Kidney (tissue), 14 donors: ENCODE measurements around the gene PAQR8. TPM values are rescaled to one million over a fixed set of nuclear protein-coding genes. Genes with fewer than 3 reads are reported as not detected.

ENCODE experiments used
- DNase-seq, 5 donors: peaks; one replicate each; pipeline ENCODE4 v3.0.0-alpha.2; 2013 to 2020
- FAIRE-seq: peaks from 2 replicates; lab custom pipeline; 2012; peaks lifted over from hg19 to GRCh38; lab: Jason Lieb, UNC
- H3K27ac ChIP-seq, 2 donors: one replicate each; pipeline ENCODE4 v1.7.0; 2013; ENCODE audit warnings: low read depth in 2 of 2, low read length in 2 of 2, inconsistent platforms in 1 of 2
- H3K27me3 ChIP-seq: one replicate; pipeline ENCODE4 v1.7.1; 2013; ENCODE audit warnings: low read length, inconsistent platforms; ENCODE audit not compliant: control insufficient read depth, insufficient read depth
- H3K36me3 ChIP-seq, 3 donors: one replicate each; pipeline versions ENCODE4 v1.7.0 to v1.7.1; 2013; ENCODE audit warnings: low read length in 3 of 3, control low read depth in 1 of 3, inconsistent platforms in 1 of 3; ENCODE audit not compliant: insufficient read depth in 3 of 3, control insufficient read depth in 2 of 3
- H3K4me1 ChIP-seq, 3 donors: one replicate each; pipeline versions ENCODE4 v1.7.0 to v1.7.1; 2013; ENCODE audit warnings: low read length in 3 of 3, inconsistent platforms in 1 of 3, low read depth in 1 of 3; ENCODE audit not compliant: control insufficient read depth in 2 of 3, insufficient read depth in 2 of 3
- H3K4me3 ChIP-seq, 3 donors: one replicate each; pipeline versions ENCODE4 v1.7.0 to v1.8.1; 2013; ENCODE audit warnings: low read length in 3 of 3, control low read depth in 1 of 3, inconsistent platforms in 1 of 3
- H3K9ac ChIP-seq, 3 donors: one replicate each; pipeline versions ENCODE4 v1.7.0 to v1.7.1; 2013; ENCODE audit warnings: low read length in 3 of 3, control low read depth in 1 of 3, inconsistent platforms in 1 of 3
- H3K9me3 ChIP-seq, 3 donors: one replicate each; pipeline versions ENCODE4 v1.7.0 to v1.7.1; 2013; ENCODE audit warnings: low read length in 3 of 3, control low read depth in 1 of 3, inconsistent platforms in 1 of 3; ENCODE audit not compliant: control insufficient read depth in 2 of 3, insufficient read depth in 1 of 3
- intact Hi-C: fragments of 100-400 bp; cut with DNase I; formaldehyde crosslinking; loops from one replicate; pipeline ENCODE4 v1.11.1; 2022
- polyA plus RNA-seq: library from polyadenylated mRNA; stranded (reverse); fragments of 350-450 nt; fragmentation: Illumina TruSeq; extraction: RNeasy Lipid Tissue Mini Kit (QIAGEN cat#74804); gene quantifications from one replicate; pipeline ENCODE4 v1.2.3, GENCODE V29; 2014; ENCODE audit warnings: low read depth, low replicate concordance; ENCODE audit not compliant: insufficient read depth
- total RNA-seq: library from RNA; stranded (reverse); fragmentation: NEBNext Ultra II Directional; extraction: Animal tissue kit (Norgen Biotek cat#: 25700); gene quantifications from one replicate; pipeline ENCODE4 v1.2.1, GENCODE V29; 2021
- TF ChIP-seq, protein P1 (sequence below): IDR thresholded peaks from 3 replicates; pipeline ENCODE4 v1.5.1; 2012; ENCODE audit warnings: mild to moderate bottlenecking, moderate library complexity, borderline replicate concordance; ENCODE audit not compliant: insufficient read depth; ENCODE audit errors: extremely low read depth
- donor health status: control.
- donor health status: control.
- donor health status: control.
- donor health status: control.
- donor health status: control.
- donor health status: DM: yes; HTN: yes; CAD: no.
- donor health status: Normal renal cell carcinoma (clear cell type).

PAQR8 gene
- total and polyA plus RNA-seq, 2 donors from 2014 or later = 5.9 to 7.5 TPM

DNA sequence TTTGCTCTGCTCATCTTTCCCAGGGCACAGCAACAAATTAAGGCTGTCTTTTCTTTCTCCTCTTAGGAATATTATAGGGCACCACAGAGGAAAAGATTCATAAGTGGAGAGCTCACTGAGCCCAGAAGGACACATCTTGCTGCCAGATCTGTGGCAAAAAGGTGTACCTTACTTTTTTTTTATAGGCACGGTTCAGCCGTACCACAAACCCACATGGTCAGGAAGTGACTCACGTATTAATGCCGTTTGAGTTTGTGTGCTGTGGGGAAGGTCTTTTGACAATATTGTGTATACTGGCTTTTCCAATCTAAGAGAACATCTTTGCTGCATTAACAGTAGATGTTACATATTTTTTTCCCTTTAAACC lies 28.4 kb downstream of the PAQR8 start:
- Histone ChIP-seq H3K27ac (peak overlapping the region; percentile 52 to 63), H3K36me3 (no peaks in the 10 kb centered on the region), H3K27me3 (no peaks in the 10 kb centered on the region), H3K9ac (peak overlapping the region in 1 of 3 donors; percentile 60), H3K9me3 (no peaks in the 10 kb centered on the region), H3K4me3 (peak overlapping the region in 1 of 3 donors; percentile 13), H3K4me1 (peaks cover 0 to 11% (median 7%) of the 10 kb centered on the region in 3 donors)
- intact Hi-C loops = no loop called here
- DNase-seq (peak in 2 of 5 donors; percentile 8 to 17), FAIRE-seq (no peak)
- TF ChIP-seq, protein P1, sequence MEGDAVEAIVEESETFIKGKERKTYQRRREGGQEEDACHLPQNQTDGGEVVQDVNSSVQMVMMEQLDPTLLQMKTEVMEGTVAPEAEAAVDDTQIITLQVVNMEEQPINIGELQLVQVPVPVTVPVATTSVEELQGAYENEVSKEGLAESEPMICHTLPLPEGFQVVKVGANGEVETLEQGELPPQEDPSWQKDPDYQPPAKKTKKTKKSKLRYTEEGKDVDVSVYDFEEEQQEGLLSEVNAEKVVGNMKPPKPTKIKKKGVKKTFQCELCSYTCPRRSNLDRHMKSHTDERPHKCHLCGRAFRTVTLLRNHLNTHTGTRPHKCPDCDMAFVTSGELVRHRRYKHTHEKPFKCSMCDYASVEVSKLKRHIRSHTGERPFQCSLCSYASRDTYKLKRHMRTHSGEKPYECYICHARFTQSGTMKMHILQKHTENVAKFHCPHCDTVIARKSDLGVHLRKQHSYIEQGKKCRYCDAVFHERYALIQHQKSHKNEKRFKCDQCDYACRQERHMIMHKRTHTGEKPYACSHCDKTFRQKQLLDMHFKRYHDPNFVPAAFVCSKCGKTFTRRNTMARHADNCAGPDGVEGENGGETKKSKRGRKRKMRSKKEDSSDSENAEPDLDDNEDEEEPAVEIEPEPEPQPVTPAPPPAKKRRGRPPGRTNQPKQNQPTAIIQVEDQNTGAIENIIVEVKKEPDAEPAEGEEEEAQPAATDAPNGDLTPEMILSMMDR = no peak

DNA sequence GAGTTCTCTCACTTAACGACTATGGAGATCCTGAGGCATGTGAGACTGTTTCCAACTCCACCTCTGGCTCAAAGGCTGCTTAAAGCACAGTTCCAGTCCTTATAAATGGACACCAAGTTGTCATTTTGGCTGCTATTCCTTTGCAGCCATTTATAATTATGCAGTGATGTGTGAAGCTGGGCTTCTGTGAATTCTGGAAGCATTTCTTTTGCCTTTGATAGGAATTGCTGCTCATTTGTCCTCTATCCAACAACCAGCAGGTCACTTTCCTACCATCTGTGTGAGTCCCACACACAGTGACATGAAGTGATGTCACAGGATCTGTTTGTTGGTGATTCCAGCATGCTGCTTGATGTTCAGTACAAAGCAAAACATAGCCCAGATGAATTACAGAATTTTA lies 29.6 kb downstream of the PAQR8 start:
- Histone ChIP-seq H3K27me3 (no peaks in the 10 kb centered on the region), H3K9ac (no peak overlapping the region), H3K27ac (no peak overlapping the region), H3K4me1 (peaks cover 0 to 11% (median 7%) of the 10 kb centered on the region in 3 donors), H3K4me3 (no peak overlapping the region), H3K36me3 (no peaks in the 10 kb centered on the region), H3K9me3 (no peaks in the 10 kb centered on the region)
- no peak for FAIRE-seq
- intact Hi-C loops = no loop called here
- TF ChIP-seq, protein P1 = no peak
- no peak for DNase-seq

DNA sequence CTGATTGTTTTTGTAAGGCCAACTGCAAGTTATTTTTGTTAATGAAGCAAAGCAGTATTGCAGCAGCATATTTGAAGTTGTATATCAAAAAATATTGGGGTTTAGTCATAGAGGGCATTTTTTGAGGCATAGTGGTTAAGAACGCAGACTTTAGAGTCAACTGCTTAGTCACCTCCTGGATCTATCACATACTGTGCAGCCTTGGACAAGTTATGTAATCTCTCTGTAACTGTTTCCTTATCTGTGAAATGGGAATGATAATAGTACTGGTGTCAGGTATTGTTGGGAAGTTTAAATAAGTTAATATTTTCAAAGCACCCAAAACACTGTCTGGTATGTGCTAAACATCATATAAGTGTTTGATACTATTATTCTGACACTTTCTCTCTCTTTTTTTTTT lies 31.0 kb downstream of the PAQR8 start:
- DNase-seq = no peak
- Histone ChIP-seq H3K4me1 (peaks cover 0 to 11% (median 7%) of the 10 kb centered on the region in 3 donors), H3K4me3 (no peak overlapping the region), H3K9ac (no peak overlapping the region), H3K36me3 (no peaks in the 10 kb centered on the region), H3K27ac (no peak overlapping the region), H3K27me3 (no peaks in the 10 kb centered on the region), H3K9me3 (no peaks in the 10 kb centered on the region)
- intact Hi-C loops = no loop called here
- FAIRE-seq = no peak
- TF ChIP-seq, protein P1 = no peak

DNA sequence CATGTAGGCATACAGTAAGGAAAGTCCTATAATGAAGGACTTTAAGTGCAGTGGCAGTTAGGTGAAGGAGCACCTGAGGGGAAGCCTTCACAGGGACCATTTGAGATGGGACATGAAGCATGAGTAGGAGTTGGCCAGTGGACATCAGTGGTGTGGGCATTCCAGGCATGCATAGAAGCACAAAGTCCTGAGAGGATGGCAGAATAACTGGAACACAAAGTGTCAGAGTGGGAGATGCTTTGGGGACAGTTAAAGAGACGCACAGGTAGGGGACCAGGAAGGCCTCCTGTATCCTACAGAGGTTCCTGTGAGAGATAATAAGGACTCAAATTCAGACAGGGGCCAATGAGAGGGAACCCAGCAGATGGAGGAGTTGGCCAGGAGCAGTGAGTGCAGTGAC lies 31.8 kb downstream of the PAQR8 start:
- Histone ChIP-seq H3K27ac (no peak overlapping the region), H3K4me1 (peaks cover 0 to 11% (median 7%) of the 10 kb centered on the region in 3 donors), H3K36me3 (no peaks in the 10 kb centered on the region), H3K9ac (no peak overlapping the region), H3K4me3 (no peak overlapping the region), H3K9me3 (no peaks in the 10 kb centered on the region), H3K27me3 (no peaks in the 10 kb centered on the region)
- no peak for DNase-seq
- TF ChIP-seq, protein P1 = no peak
- no peak for FAIRE-seq
- intact Hi-C loops = no loop called here
